T47D (cell line): ENCODE measurements around the gene COBL.

ENCODE experiments used
- DNase-seq, 2 experiments: peaks; one replicate each; pipeline versions ENCODE4 v3.0.0 to v3.0.0-alpha.2; 2011 to 2012; ENCODE audit warnings: low read depth in 1 of 2, low spot score in 1 of 2
- JUND ChIP-seq: IDR thresholded peaks from 2 replicates; pipeline ENCODE4 v1.6.1; 2012; ENCODE audit warnings: low read depth
- in situ Hi-C: cut with HindIII; loops from 2 replicates; pipeline ENCODE4 v1.10.0; 2016; ENCODE audit warnings: low sequenced_read_pairs, low pct_unique_long_range_greater_than_20kb

The COBL gene

GRCh38 chr7:51040787-51041186, 275.8 kb downstream of the COBL start:
- peak; percentile 47 to 63 for DNase-seq

GRCh38 chr7:51038573-51038972, 278.0 kb downstream of the COBL start:
- in situ Hi-C loops, result no loop called here
- TF ChIP-seq JUND, result no peak
- DNase-seq, result no peak

More at GRCh38 chr7:51040787-51041186, 275.8 kb downstream of the COBL start:
- TF ChIP-seq JUND, result peak; percentile 60; the same call in 1 of the 2 replicates
- in situ Hi-C loops, result no loop called here

- no peak for DNase-seq
- TF ChIP-seq JUND, result no peak
- in situ Hi-C loops, result no loop called here
These were observed 280.9 kb downstream of the COBL start for GRCh38 chr7:51035716-51036115.

GRCh38 chr7:51034521-51035264, 281.9 kb downstream of the COBL start:
- DNase-seq, result peak in 1 of 2 experiments; percentile 20
- in situ Hi-C loops, result no loop called here
- no peak for TF ChIP-seq JUND

GRCh38 chr7:51033727-51034520, 282.7 kb downstream of the COBL start:
- no peak for DNase-seq
- in situ Hi-C loops, result no loop called here
- TF ChIP-seq JUND, result no peak

- DNase-seq, result no peak
- in situ Hi-C loops, result no loop called here
- TF ChIP-seq JUND, result no peak
These were observed 284.7 kb downstream of the COBL start for GRCh38 chr7:51031791-51032515.

- TF ChIP-seq JUND, result no peak
- no peak for DNase-seq
- in situ Hi-C loops, result no loop called here
These were observed 285.4 kb downstream of the COBL start for GRCh38 chr7:51031216-51031615.

- DNase-seq, result peak in 1 of 2 experiments; percentile 45
- in situ Hi-C loops, result no loop called here
- TF ChIP-seq JUND, result no peak
These were observed 286.9 kb downstream of the COBL start for GRCh38 chr7:51029701-51030191.

- in situ Hi-C loops, result no loop called here
- no peak for TF ChIP-seq JUND
- DNase-seq, result no peak
These were observed 287.5 kb downstream of the COBL start for GRCh38 chr7:51029131-51029530.

- no peak for DNase-seq
- no peak for TF ChIP-seq JUND
- in situ Hi-C loops, result no loop called here
These were observed 288.4 kb downstream of the COBL start for GRCh38 chr7:51027935-51028830.

- TF ChIP-seq JUND, result no peak
- in situ Hi-C loops, result no loop called here
- no peak for DNase-seq
These were observed 289.3 kb downstream of the COBL start for GRCh38 chr7:51027106-51027934.
